ENCODE data around the gene KNTC1. TPM values are rescaled to one million over a fixed set of nuclear protein-coding genes. Genes with fewer than 3 reads are reported as not detected.
A peak's percentile ranks its signal among the peaks of the same experiment; 100 is the strongest.

KNTC1 gene
- total and polyA plus RNA-seq, 2 of the 13 experiments (the other 11 are each of a cell fraction or from before 2014, with no cell fraction given), result 45.1 to 57.6 TPM

DNA sequence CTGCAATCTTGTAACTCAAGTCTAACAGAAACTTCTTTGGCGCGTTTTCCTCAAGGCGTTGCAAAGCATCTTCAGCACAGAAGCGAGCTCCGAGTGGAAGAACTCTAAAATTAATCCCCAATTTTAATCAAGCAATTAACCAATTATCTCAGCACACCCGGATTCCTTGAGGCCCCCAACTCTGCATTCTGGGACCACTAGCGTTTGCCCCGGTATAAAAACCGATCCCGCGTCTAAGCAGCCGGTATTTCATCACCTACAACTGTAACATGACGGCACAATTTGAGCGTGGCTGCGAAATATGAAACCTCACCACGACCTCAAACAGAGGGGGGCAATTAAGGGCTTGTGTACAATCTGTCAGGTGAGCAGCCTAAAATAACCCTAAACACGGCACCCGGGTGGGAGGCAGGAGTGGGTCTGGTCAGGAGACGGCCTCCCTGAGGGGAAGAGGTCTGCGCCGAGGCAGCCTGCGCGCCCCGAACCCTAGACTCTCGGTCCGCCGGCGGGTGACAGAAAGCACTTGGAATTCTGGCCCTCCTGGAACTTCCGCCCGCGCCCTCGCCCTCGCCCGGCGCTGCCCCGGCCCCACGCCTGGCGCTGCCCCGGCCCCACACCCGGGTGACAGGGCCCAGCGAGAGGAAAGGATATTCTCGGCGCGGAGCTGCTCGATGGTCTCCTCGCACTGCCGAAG lies 26.9 kb upstream of the KNTC1 start (continued):
- TF ChIP-seq, protein P1, sequence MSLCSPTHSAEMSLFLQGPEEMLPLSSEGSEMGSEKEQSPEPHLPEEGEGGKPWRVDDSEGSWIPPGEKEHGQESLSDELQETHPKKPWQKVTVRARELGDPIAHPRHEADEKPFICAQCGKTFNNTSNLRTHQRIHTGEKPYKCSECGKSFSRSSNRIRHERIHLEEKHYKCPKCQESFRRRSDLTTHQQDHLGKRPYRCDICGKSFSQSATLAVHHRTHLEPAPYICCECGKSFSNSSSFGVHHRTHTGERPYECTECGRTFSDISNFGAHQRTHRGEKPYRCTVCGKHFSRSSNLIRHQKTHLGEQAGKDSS (CRISPR knock-in tag; IDR thresholded peaks at IDR 0.05; ENCODE audit: borderline replicate concordance, low read depth), result no peak
- TF ChIP-seq ZNF431 (CRISPR knock-in tag; IDR thresholded peaks at IDR 0.05; ENCODE audit: borderline replicate concordance, low read depth) (no peak; the same call in 1 of the 2 replicates), GATA4 (IDR thresholded peaks at IDR 0.05; ENCODE audit: borderline replicate concordance, low read depth) (no peak), SAFB2 (CRISPR knock-in tag; IDR thresholded peaks at IDR 0.05; ENCODE audit: borderline replicate concordance, low read depth) (no peak), NAIF1 (CRISPR knock-in tag; IDR thresholded peaks at IDR 0.05; ENCODE audit: borderline replicate concordance) (no peak), MEF2D (CRISPR knock-in tag; IDR thresholded peaks at IDR 0.05) (no peak), KLF12 (CRISPR knock-in tag; IDR thresholded peaks at IDR 0.05; ENCODE audit: borderline replicate concordance) (no peak), FOXA1 (IDR thresholded peaks at IDR 0.05) (no peak), FOXA1 (CRISPR knock-in tag; IDR thresholded peaks at IDR 0.05) (peak; percentile 56), TBL1XR1 (IDR thresholded peaks at IDR 0.05; ENCODE audit: borderline replicate concordance, low read length, partially characterized antibody) (no peak), ZNF570 (CRISPR knock-in tag; IDR thresholded peaks at IDR 0.05; ENCODE audit: borderline replicate concordance) (no peak), ZNF232 (CRISPR knock-in tag; IDR thresholded peaks at IDR 0.05; ENCODE audit: borderline replicate concordance) (peak; percentile 30; the same call in 1 of the 2 replicates), RFX3 (CRISPR knock-in tag; IDR thresholded peaks at IDR 0.05) (no peak), ZC3H13 (CRISPR knock-in tag; IDR thresholded peaks at IDR 0.05) (no peak; the same call in 1 of the 2 replicates), DPF2 (CRISPR knock-in tag; IDR thresholded peaks at IDR 0.05; ENCODE audit: borderline replicate concordance, low read depth) (no peak), PLRG1 (conservative IDR thresholded peaks at IDR 0.05) (no peak), ZNF33A (CRISPR knock-in tag; IDR thresholded peaks at IDR 0.05; ENCODE audit: borderline replicate concordance) (no peak), HNRNPK (IDR thresholded peaks at IDR 0.05; ENCODE audit: low read depth, low read length, poor library complexity, severe bottlenecking) (peak; percentile 10), MIXL1 (CRISPR knock-in tag; IDR thresholded peaks at IDR 0.05) (no peak), ZNF468 (CRISPR knock-in tag; IDR thresholded peaks at IDR 0.05) (0 out of 2 replicates have a peak, but pooled peaks have one; percentile 45)
- TF ChIP-seq, protein P2, sequence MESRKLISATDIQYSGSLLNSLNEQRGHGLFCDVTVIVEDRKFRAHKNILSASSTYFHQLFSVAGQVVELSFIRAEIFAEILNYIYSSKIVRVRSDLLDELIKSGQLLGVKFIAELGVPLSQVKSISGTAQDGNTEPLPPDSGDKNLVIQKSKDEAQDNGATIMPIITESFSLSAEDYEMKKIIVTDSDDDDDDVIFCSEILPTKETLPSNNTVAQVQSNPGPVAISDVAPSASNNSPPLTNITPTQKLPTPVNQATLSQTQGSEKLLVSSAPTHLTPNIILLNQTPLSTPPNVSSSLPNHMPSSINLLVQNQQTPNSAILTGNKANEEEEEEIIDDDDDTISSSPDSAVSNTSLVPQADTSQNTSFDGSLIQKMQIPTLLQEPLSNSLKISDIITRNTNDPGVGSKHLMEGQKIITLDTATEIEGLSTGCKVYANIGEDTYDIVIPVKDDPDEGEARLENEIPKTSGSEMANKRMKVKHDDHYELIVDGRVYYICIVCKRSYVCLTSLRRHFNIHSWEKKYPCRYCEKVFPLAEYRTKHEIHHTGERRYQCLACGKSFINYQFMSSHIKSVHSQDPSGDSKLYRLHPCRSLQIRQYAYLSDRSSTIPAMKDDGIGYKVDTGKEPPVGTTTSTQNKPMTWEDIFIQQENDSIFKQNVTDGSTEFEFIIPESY (CRISPR knock-in tag; IDR thresholded peaks at IDR 0.05), result no peak
- TF ChIP-seq, protein P3, sequence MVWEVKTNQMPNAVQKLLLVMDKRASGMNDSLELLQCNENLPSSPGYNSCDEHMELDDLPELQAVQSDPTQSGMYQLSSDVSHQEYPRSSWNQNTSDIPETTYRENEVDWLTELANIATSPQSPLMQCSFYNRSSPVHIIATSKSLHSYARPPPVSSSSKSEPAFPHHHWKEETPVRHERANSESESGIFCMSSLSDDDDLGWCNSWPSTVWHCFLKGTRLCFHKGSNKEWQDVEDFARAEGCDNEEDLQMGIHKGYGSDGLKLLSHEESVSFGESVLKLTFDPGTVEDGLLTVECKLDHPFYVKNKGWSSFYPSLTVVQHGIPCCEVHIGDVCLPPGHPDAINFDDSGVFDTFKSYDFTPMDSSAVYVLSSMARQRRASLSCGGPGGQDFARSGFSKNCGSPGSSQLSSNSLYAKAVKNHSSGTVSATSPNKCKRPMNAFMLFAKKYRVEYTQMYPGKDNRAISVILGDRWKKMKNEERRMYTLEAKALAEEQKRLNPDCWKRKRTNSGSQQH (CRISPR knock-in tag; IDR thresholded peaks at IDR 0.05; ENCODE audit: low read depth), result no peak
- TF ChIP-seq, protein P4, sequence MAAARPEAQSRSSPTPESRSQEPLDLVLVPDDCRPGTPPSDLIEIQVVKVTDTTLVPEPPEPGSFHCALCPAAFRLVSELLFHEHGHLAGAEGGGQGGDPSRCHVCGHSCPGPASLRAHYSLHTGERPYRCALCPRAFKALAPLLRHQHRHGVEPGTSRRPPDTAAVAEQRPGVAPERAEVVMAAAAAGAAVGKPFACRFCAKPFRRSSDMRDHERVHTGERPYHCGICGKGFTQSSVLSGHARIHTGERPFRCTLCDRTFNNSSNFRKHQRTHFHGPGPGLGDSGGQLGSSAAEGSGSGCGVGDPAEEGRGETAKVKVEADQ (CRISPR knock-in tag; IDR thresholded peaks at IDR 0.05; ENCODE audit: borderline replicate concordance), result no peak
- TF ChIP-seq, protein P5, sequence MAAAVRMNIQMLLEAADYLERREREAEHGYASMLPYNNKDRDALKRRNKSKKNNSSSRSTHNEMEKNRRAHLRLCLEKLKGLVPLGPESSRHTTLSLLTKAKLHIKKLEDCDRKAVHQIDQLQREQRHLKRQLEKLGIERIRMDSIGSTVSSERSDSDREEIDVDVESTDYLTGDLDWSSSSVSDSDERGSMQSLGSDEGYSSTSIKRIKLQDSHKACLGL (CRISPR knock-in tag; IDR thresholded peaks at IDR 0.05), result no peak

All from HepG2 (cell line).